Stimulated activated CD4-positive, alpha-beta T cell treated with anti-CD3 and anti-CD28 coated beads, Interleukin-1b, Interleukin-23, amount 100 ng/mL, for 24 hours (primary cell): ENCODE measurements around the gene MYLK3.

Experiments used
- DNase-seq, 4 experiments: peaks; one replicate each; pipeline ENCODE4 v3.0.0-alpha.2; 2020; ENCODE audit warnings: low read depth in 4 of 4, low spot score in 1 of 4

The MYLK3 gene

GRCh38 chr16:46759309-46759708, 11.2 kb upstream of the MYLK3 start:
- no peak for DNase-seq

- DNase-seq = no peak
Observed at GRCh38 chr16:46757339-46758050, 9.4 kb upstream of the MYLK3 start.

GRCh38 chr16:46756772-46757171, 8.6 kb upstream of the MYLK3 start:
- no peak for DNase-seq

GRCh38 chr16:46753015-46753414, 4.9 kb upstream of the MYLK3 start:
- no peak for DNase-seq

- DNase-seq = no peak
Observed at GRCh38 chr16:46751381-46751780, 3.2 kb upstream of the MYLK3 start.

- DNase-seq = no peak
Observed at GRCh38 chr16:46748775-46749705, 896 bp upstream of the MYLK3 start.

GRCh38 chr16:46746821-46747776, 1.0 kb downstream of the MYLK3 start:
- DNase-seq = no peak

- DNase-seq = no peak
Observed at GRCh38 chr16:46745617-46746016, 2.5 kb downstream of the MYLK3 start.

GRCh38 chr16:46743232-46743719, 4.9 kb downstream of the MYLK3 start:
- DNase-seq = no peak

GRCh38 chr16:46739934-46740333, 8.2 kb downstream of the MYLK3 start:
- no peak for DNase-seq

GRCh38 chr16:46737621-46738214, 10.4 kb downstream of the MYLK3 start:
- DNase-seq = no peak

GRCh38 chr16:46736695-46737094, 11.4 kb downstream of the MYLK3 start:
- no peak for DNase-seq

- no peak for DNase-seq
Observed at GRCh38 chr16:46733319-46733830, 14.8 kb downstream of the MYLK3 start.

- no peak for DNase-seq
Observed at GRCh38 chr16:46732561-46732960, 15.6 kb downstream of the MYLK3 start.

- no peak for DNase-seq
Observed at GRCh38 chr16:46731691-46732555, 16.2 kb downstream of the MYLK3 start.

GRCh38 chr16:46730801-46731690, 17.1 kb downstream of the MYLK3 start:
- DNase-seq = no peak

GRCh38 chr16:46730126-46730525, 18.0 kb downstream of the MYLK3 start:
- no peak for DNase-seq

GRCh38 chr16:46729326-46729995, 18.7 kb downstream of the MYLK3 start:
- no peak for DNase-seq
